Astrocyte of the spinal cord (primary cell): ENCODE results near the gene SLC35F4.
"Not testable (repeated sequence)": the region's sequence is repeated elsewhere in the genome, so short reads cannot be mapped to it uniquely, and the experiment has no call there.

ENCODE experiments used
- DNase-seq: peaks from one replicate; pipeline ENCODE4 v3.0.0; 2011; ENCODE audit warnings: low read depth, low spot score
- H3K4me3 ChIP-seq: 2 replicates; pipeline ENCODE4 v1.5.1; 2011; ENCODE audit warnings: low read depth, mild to moderate bottlenecking, low read length, moderate library complexity
- CTCF ChIP-seq: IDR thresholded peaks from 2 replicates; pipeline ENCODE4 v1.5.1; 2012; ENCODE audit warnings: low read depth, mild to moderate bottlenecking, low read length, inconsistent platforms
- in situ Hi-C: cut with HindIII; loops from 2 replicates; pipeline ENCODE4 v1.10.0; 2017; ENCODE audit warnings: low sequenced_read_pairs

Gene SLC35F4

DNA sequence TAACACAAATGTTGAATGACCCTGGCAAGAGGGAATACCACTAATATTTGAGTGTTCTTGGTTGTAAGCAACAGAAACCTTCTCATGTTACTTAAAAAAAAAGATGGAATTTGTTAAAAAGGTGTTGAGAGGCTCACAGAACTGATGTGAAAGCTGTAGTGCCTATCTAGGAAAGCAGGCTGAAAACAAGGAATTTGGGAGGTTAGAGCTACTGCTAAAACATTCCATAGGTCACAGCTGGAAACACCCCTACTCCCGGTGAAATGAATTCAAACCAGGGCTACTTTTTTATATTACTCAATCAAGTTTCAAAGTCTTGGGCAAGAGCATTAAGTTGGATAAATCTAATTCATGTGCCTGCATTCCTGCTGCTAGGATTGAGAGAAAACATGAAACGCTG is 104.1 kb downstream of the SLC35F4 start:
- in situ Hi-C loops: no loop called here
- H3K4me3 ChIP-seq: no peak overlapping the region
- DNase-seq: no peak
- TF ChIP-seq CTCF: no peak

GRCh38 chr14:57760896-57761295 is 105.0 kb downstream of the SLC35F4 start:
- no peak for DNase-seq
- in situ Hi-C loops: no loop called here
- TF ChIP-seq CTCF: no peak
- H3K4me3 ChIP-seq: no peak overlapping the region

GRCh38 chr14:57755018-57755521 is 110.8 kb downstream of the SLC35F4 start:
- TF ChIP-seq CTCF: no peak
- in situ Hi-C loops: no loop called here

DNA sequence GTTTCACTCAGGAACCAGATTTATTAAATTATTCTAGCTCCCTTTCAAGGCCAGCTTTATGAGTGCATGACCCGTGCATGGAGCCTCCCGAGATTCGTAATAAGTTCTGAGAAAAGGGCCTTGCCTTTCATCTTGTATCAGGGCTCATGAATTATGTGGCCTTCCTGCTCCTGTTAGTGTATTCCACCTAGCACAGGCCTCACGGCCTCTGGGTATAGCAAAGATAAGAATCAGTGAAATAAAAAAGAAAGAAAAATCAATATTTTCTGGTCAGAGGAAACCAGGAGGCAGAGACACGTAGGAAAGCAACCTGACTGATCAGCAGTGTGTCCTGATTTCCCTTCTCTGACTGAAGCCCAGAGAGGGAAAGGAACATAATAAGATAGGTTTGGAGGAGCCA is 111.4 kb downstream of the SLC35F4 start:
- no peak overlapping the region for H3K4me3 ChIP-seq
- no peak for TF ChIP-seq CTCF
- in situ Hi-C loops: no loop called here
- DNase-seq: no peak

More at GRCh38 chr14:57755018-57755521, 110.8 kb downstream of the SLC35F4 start:
- DNase-seq: no peak
- H3K4me3 ChIP-seq: no peak overlapping the region

- in situ Hi-C loops: no loop called here
- TF ChIP-seq CTCF: no peak
- H3K4me3 ChIP-seq: no peak overlapping the region
- no peak for DNase-seq
Measured at GRCh38 chr14:57753821-57754220, 112.1 kb downstream of the SLC35F4 start.

GRCh38 chr14:57752142-57752695 is 113.7 kb downstream of the SLC35F4 start:
- in situ Hi-C loops, DNase-seq, H3K4me3 ChIP-seq: not testable (repeated sequence)

DNA sequence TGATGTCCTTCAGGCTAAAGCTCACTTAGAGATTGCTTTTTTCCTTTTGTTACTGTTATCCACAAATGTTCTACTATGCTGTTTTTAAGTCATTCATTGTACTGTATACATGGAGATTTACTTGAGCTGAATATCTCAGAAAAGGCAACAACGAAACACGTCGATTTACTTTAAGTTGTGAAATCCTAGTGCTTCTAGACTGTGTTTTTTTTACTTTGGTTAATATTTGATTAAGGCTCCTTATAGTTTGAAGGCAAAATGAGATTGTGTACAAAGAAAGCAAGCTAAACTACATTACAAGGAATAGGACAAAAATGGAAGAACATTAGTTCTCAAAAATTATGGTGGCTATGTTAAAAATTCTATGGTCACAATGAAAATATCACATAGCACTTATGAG is 114.5 kb downstream of the SLC35F4 start:
- H3K4me3 ChIP-seq: no peak overlapping the region
- in situ Hi-C loops: no loop called here
- DNase-seq: no peak
- TF ChIP-seq CTCF: no peak
